Astrocyte (in vitro differentiated cells and primary cell): ENCODE data around the gene FRMD3.

Experiments used
- EZH2 ChIP-seq: IDR thresholded peaks from 2 replicates; pipeline ENCODE4 v1.6.1; 2012; ENCODE audit warnings: mild to moderate bottlenecking, low read length, inconsistent platforms; ENCODE audit not compliant: insufficient read depth
- TF ChIP-seq, protein P1 (sequence below): IDR thresholded peaks from 2 replicates; pipeline ENCODE4 v1.5.1; 2011; ENCODE audit warnings: low read depth, mild to moderate bottlenecking, inconsistent platforms, low read length, moderate library complexity; ENCODE audit not compliant: insufficient read depth

DNA sequence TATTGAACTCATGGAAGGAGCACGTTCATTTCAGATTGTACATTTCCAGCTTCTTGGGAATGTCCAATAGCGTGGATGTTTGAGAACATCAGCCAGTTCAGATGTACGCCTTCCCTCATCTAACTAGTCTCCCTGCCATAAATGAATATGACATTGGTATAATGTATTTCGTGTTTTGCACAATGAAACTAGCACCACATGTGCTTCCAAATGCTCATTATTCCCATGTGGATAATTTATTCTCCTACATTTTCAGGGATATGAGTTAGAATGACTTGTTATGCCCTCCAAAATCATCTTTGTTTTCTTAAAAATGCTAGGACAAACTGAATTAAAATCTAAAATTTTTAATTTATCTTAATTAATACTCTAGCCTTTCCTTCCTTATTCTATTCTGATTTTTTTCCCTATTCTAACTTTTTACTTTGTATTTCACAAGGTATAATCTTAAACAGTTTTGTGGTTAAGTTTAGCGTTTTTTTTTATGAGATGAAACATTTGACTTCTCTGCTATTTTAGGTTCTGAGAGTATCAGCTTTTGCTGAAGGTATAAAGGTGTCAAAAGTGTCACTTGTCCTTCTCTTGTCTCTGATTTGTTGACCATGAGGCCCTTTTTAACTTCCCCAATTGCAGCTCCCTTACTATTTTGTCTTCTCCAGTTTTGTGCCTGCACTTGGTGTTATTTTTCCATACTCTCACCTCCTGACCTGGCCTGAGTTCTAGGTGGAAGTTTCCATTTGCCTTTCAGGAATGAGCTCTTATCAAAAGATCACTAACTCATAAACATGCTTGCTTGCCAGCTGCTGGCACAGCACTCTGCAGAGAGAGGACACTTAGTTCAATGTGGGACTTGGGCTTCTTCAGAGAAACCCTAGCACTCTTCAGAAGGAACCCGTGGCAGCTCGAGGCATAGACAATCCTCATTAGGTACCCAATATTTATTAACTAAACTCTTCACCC, 106.8 kb downstream of the FRMD3 start:
- TF ChIP-seq, protein P1, sequence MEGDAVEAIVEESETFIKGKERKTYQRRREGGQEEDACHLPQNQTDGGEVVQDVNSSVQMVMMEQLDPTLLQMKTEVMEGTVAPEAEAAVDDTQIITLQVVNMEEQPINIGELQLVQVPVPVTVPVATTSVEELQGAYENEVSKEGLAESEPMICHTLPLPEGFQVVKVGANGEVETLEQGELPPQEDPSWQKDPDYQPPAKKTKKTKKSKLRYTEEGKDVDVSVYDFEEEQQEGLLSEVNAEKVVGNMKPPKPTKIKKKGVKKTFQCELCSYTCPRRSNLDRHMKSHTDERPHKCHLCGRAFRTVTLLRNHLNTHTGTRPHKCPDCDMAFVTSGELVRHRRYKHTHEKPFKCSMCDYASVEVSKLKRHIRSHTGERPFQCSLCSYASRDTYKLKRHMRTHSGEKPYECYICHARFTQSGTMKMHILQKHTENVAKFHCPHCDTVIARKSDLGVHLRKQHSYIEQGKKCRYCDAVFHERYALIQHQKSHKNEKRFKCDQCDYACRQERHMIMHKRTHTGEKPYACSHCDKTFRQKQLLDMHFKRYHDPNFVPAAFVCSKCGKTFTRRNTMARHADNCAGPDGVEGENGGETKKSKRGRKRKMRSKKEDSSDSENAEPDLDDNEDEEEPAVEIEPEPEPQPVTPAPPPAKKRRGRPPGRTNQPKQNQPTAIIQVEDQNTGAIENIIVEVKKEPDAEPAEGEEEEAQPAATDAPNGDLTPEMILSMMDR: no peak
- TF ChIP-seq EZH2: no peak
